Ascending aorta (tissue), 2 donors: ENCODE results near the gene JAZF1. TPM values are rescaled to one million over a fixed set of nuclear protein-coding genes. Genes with fewer than 3 reads are reported as not detected.
A peak's percentile ranks its signal among the peaks of the same experiment; 100 is the strongest.

Experiments
- DNase-seq, 2 donors: peaks; one replicate each; pipeline ENCODE4 v3.0.0-alpha.2; 2019; ENCODE audit warnings: low spot score in 2 of 2
- H3K27ac ChIP-seq, 2 donors: fragments of 200-600 bp; sonication (generic); one replicate each; pipeline ENCODE4 v1.5.1; 2016 to 2017; ENCODE audit warnings: mild to moderate bottlenecking in 1 of 2
- H3K27me3 ChIP-seq: fragments of 200-600 bp; sonication (generic); one replicate; pipeline ENCODE4 v1.5.1; 2017
- H3K36me3 ChIP-seq, 2 donors: fragments of 200-600 bp; sonication (generic); one replicate each; pipeline ENCODE4 v1.5.1; 2016
- H3K4me1 ChIP-seq, 2 donors: fragments of 200-600 bp; sonication (generic); one replicate each; pipeline ENCODE4 v1.5.1; 2016 to 2017; ENCODE audit warnings: mild to moderate bottlenecking in 1 of 2
- H3K4me3 ChIP-seq, 2 donors: fragments of 200-600 bp; sonication (generic); one replicate each; pipeline ENCODE4 v1.5.1; 2016 to 2017; ENCODE audit warnings: mild to moderate bottlenecking in 1 of 2
- H3K9me3 ChIP-seq, 2 donors: fragments of 200-600 bp; sonication (generic); one replicate each; pipeline ENCODE4 v1.5.1; 2016
- intact Hi-C: fragments of 100-400 bp; cut with DNase I; formaldehyde crosslinking; loops from one replicate; pipeline ENCODE4 v1.15.1; 2023
- total RNA-seq: library from RNA; depleted of rRNA; stranded (reverse); fragments of >200 nt; gene quantifications from one replicate; pipeline ENCODE4 v1.1.0, GENCODE V29; 2016
- TF ChIP-seq, protein P1 (sequence below), 3 experiments: fragments of 200-600 bp in 2 of 3; fragments of 450-650 bp in 1 of 3; sonication (generic) in 2 of 3; IDR thresholded peaks; one replicate each; pipeline ENCODE4 v1.5.1; 2016 to 2019; ENCODE audit warnings: antibody characterized with exemption in 3 of 3, mild to moderate bottlenecking in 1 of 3, moderate library complexity in 1 of 3

JAZF1 gene
- total RNA-seq, 1 donor from 2014 or later = 37.7 TPM

DNA sequence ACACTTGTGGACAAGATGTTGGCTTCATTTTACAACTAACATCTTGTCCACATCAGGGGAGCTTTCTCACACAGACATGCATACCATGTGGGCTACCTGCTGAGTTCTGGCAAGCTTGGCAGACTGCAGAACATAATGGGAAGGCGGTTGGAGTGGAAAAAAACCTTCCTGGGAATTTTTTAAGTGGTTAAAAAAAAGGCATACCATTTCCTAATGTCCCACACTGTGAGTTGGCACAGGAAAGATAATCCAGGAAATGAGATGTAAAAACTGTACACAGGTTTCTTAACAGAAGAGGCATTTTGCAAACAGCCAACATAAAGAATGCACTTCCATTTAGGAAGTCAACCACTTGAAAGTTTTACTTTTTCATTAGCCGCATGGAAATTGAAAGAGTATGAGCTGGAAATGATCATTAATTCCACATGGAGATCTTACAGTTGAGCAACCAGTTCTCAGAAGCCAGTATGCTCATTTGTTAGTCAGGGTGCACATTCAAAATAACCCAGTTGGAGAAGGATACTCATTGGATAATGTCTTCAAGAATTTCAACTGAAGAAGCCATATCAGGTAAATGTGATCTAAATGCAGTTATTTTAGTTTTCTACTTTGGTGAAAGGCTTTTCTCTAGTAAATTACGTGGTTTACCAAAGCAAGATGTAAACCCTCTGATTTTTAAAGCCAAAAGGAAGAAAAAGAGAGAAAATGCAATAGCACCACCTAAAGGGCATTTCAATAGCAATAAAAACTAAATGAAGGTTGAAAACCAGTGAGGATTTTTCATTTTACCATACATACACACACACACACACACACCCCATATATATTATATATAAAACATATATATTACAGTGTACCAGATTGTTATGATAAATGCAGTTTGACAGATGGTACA is 246.7 kb downstream of the JAZF1 start:
- H3K27me3 ChIP-seq = no peaks in the 10 kb centered on the region
- DNase-seq = no peak
- no peaks in the 10 kb centered on the region for H3K9me3 ChIP-seq
- intact Hi-C loops = no loop called here
- H3K4me3 ChIP-seq = no peak overlapping the region
- H3K4me1 ChIP-seq = no peaks in the 10 kb centered on the region
- H3K27ac ChIP-seq = no peak overlapping the region
- no peaks in the 10 kb centered on the region for H3K36me3 ChIP-seq
- TF ChIP-seq, protein P1, sequence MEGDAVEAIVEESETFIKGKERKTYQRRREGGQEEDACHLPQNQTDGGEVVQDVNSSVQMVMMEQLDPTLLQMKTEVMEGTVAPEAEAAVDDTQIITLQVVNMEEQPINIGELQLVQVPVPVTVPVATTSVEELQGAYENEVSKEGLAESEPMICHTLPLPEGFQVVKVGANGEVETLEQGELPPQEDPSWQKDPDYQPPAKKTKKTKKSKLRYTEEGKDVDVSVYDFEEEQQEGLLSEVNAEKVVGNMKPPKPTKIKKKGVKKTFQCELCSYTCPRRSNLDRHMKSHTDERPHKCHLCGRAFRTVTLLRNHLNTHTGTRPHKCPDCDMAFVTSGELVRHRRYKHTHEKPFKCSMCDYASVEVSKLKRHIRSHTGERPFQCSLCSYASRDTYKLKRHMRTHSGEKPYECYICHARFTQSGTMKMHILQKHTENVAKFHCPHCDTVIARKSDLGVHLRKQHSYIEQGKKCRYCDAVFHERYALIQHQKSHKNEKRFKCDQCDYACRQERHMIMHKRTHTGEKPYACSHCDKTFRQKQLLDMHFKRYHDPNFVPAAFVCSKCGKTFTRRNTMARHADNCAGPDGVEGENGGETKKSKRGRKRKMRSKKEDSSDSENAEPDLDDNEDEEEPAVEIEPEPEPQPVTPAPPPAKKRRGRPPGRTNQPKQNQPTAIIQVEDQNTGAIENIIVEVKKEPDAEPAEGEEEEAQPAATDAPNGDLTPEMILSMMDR (IDR thresholded peaks at IDR 0.05) = peak in 1 of 3 experiments; percentile 8

DNA sequence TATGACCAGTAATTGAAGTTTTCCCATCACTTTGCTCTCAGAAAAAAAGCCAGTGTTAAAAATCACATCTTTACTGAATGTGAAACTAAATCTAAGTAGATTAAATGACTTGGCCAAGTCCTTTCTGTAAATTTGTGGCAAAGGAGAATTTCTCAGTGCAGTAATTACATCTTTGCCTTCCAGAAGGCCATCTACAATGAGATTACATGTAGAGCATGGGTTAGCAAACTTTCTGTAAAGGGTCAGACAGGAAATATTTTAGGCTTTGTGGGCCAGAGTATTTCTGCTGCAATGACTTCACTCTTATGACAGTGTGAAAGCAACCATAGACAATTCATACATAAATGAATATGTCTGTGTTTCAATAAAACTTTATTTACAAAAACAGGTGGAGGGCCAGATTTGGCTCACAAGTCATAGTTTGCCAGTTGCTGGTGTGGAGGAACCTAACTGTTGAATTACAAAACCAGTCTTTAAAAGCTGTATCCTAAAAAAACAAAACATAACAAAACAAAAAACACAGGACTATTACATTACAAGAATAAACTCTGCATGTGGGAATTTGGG is 249.6 kb downstream of the JAZF1 start:
- no peaks in the 10 kb centered on the region for H3K4me1 ChIP-seq
- H3K9me3 ChIP-seq = no peaks in the 10 kb centered on the region
- no peaks in the 10 kb centered on the region for H3K36me3 ChIP-seq
- no peaks in the 10 kb centered on the region for H3K27me3 ChIP-seq
- H3K27ac ChIP-seq = no peak overlapping the region
- DNase-seq = no peak
- H3K4me3 ChIP-seq = no peak overlapping the region
- intact Hi-C loops = no loop called here
- TF ChIP-seq, protein P1 (IDR thresholded peaks at IDR 0.05) = no peak

DNA sequence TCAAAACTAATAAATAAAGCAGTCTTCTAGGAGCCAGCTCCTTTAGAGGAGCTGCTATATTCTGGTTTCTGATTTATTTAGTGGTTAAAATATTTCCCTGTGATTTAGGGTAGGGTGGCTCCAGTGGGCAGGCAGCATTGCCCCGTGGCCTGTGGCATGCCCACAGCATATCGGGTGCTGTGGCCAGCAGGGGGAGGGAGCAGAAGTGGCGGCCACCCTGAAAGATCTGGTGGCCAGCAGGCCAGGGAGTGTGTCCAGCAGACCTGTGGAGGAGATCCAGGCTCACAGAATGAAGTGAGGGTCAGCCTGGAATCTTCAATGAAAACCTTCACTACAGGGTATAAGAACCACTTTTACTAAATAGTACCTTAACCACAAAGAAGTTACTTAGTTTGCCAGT is 251.5 kb downstream of the JAZF1 start:
- Histone ChIP-seq H3K4me3 (no peak overlapping the region), H3K27ac (no peak overlapping the region), H3K27me3 (no peaks in the 10 kb centered on the region), H3K9me3 (no peaks in the 10 kb centered on the region), H3K4me1 (no peaks in the 10 kb centered on the region), H3K36me3 (no peaks in the 10 kb centered on the region)
- intact Hi-C loops = no loop called here
- no peak for DNase-seq
- TF ChIP-seq, protein P1 (IDR thresholded peaks at IDR 0.05) = no peak

DNA sequence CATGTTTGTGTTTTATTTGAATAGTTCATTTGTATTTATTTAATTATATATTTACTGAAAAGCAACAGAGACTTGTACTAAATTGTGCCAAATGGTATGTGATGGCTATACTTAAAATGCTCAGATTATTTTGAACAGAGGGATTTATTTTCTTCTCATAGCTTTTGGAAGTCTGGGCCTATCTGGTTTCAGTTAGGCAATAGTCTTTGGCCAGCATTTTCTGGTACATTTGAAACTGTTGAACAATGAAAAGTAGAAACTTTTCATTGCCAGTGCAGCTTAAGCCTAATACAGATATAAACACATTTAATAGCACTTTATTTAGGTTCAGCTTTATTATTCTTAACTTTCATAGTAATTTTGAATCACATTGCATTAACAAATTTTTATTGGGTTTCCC is 252.6 kb downstream of the JAZF1 start:
- intact Hi-C loops = no loop called here
- no peak for DNase-seq
- TF ChIP-seq, protein P1 (IDR thresholded peaks at IDR 0.05) = no peak
- Histone ChIP-seq H3K36me3 (no peaks in the 10 kb centered on the region), H3K9me3 (no peaks in the 10 kb centered on the region), H3K27me3 (no peaks in the 10 kb centered on the region), H3K27ac (no peak overlapping the region), H3K4me3 (no peak overlapping the region), H3K4me1 (no peaks in the 10 kb centered on the region)

DNA sequence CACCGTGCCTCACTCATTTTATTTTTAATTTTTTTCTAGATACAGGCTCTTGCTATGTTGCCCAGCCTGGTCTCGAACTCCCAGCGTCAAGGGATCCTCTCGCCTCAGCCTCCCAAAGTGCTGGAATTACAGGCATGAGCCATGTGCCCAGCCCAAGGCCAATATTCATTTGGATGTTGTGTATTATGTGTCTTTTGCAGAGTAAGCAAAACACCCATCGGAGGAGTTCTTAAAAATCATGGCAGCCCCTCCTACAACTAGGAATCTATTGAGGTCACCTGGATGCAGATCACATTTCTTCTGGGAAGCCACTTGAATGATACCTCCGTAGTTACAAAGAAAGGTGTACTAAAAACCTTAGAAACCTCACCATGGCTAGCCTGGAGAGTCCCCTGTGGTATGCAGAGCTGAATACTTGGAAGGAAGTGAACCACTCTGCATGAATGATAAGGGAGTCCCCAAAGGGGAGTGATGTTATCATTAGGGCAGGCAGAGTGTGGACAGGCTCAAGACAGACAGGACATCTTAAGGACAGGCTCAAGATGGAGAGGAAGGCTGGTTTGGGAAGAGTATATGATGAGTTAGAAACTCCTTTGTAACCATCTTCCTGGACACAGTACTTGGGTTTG is 254.9 kb downstream of the JAZF1 start:
- Histone ChIP-seq H3K4me3 (no peak overlapping the region), H3K9me3 (no peaks in the 10 kb centered on the region), H3K27ac (no peak overlapping the region), H3K36me3 (no peaks in the 10 kb centered on the region), H3K27me3 (no peaks in the 10 kb centered on the region), H3K4me1 (peaks cover 0 to 4% of the 10 kb centered on the region in 2 donors)
- no peak for DNase-seq
- intact Hi-C loops = no loop called here
- TF ChIP-seq, protein P1 (IDR thresholded peaks at IDR 0.05) = no peak
